SK-N-SH (cell line): ENCODE results near the gene DENND2C.

ENCODE experiments used
- CTCF ChIP-seq: fragments of 200-600 bp; sonication (generic); IDR thresholded peaks from 2 replicates; pipeline ENCODE4 v1.6.1; 2017; ENCODE audit warnings: antibody characterized with exemption, mild to moderate bottlenecking, moderate library complexity
- EZH2phosphoT487 ChIP-seq: fragments of 200-600 bp; sonication (generic); IDR thresholded peaks from 2 replicates; pipeline ENCODE4 v1.6.1; 2017; ENCODE audit warnings: low read depth, mixed run types, mild to moderate bottlenecking, antibody characterized with exemption, moderate library complexity, borderline replicate concordance
- GABPA ChIP-seq: IDR thresholded peaks from 2 replicates; pipeline ENCODE4 v1.4.0; 2012; ENCODE audit warnings: low read depth, mild to moderate bottlenecking
- MAX ChIP-seq: IDR thresholded peaks from 2 replicates; pipeline ENCODE4 v1.4.0; 2012; ENCODE audit warnings: low read depth
- POLR2AphosphoS5 ChIP-seq: IDR thresholded peaks from 2 replicates; pipeline ENCODE4 v1.6.1; 2012; ENCODE audit warnings: low read depth, low read length
- RCOR1 ChIP-seq: fragments of 150-350 bp; IDR thresholded peaks from 2 replicates; pipeline ENCODE4 v1.6.1; 2017; ENCODE audit warnings: antibody characterized with exemption, low read length
- REST ChIP-seq: IDR thresholded peaks from 2 replicates; pipeline ENCODE4 v1.6.1; 2012; ENCODE audit warnings: mild to moderate bottlenecking, low read depth, low read length, moderate library complexity
- RFX5 ChIP-seq: IDR thresholded peaks from 2 replicates; pipeline ENCODE4 v1.6.1; 2012; ENCODE audit warnings: mild to moderate bottlenecking, improper control_type of control experiment, low read length
- SIN3A ChIP-seq: IDR thresholded peaks from 2 replicates; pipeline ENCODE4 v1.6.1; 2012; ENCODE audit warnings: low read depth, mild to moderate bottlenecking, low read length, moderate library complexity, borderline replicate concordance
- SMC3 ChIP-seq: IDR thresholded peaks from 2 replicates; pipeline ENCODE4 v1.6.1; 2012; ENCODE audit warnings: low read depth, low read length, improper control_type of control experiment
- TAF1 ChIP-seq: IDR thresholded peaks from 2 replicates; pipeline ENCODE4 v1.6.1; 2012; ENCODE audit warnings: low read depth, mild to moderate bottlenecking, low read length, moderate library complexity, borderline replicate concordance
- TCF12 ChIP-seq: IDR thresholded peaks from 2 replicates; pipeline ENCODE4 v1.4.0; 2012
- YY1 ChIP-seq: IDR thresholded peaks from 2 replicates; pipeline ENCODE4 v1.4.0; 2012; ENCODE audit warnings: low read depth, mild to moderate bottlenecking

GRCh38 chr1:114552106-114552639, 117.7 kb downstream of the DENND2C start:
- TF ChIP-seq SMC3 (no peak), CTCF (no peak), GABPA (no peak), POLR2AphosphoS5 (no peak), SIN3A (no peak), RFX5 (no peak), REST (no peak), YY1 (no peak), RCOR1 (no peak), TCF12 (no peak), MAX (no peak), EZH2phosphoT487 (no peak), TAF1 (no peak)
